Endometrium (tissue), 2 donors: ENCODE results near the gene DNAH17.

Source experiments
- FAIRE-seq: peaks from 2 replicates; lab custom pipeline; 2012; peaks lifted over from hg19 to GRCh38; lab: Jason Lieb, UNC
- donor health status: control.
- donor health status: control.

Gene DNAH17

GRCh38 chr17:78605886-78606285 is 28.7 kb upstream of the DNAH17 start:
- FAIRE-seq: no peak

GRCh38 chr17:78605429-78605828 is 28.2 kb upstream of the DNAH17 start:
- no peak for FAIRE-seq

- FAIRE-seq: no peak
Measured at GRCh38 chr17:78602246-78602645, 25.1 kb upstream of the DNAH17 start.

- FAIRE-seq: no peak
Measured at GRCh38 chr17:78601577-78602190, 24.5 kb upstream of the DNAH17 start.

GRCh38 chr17:78600181-78600721 is 23.1 kb upstream of the DNAH17 start:
- FAIRE-seq: no peak

- no peak for FAIRE-seq
Measured at GRCh38 chr17:78599419-78599818, 22.2 kb upstream of the DNAH17 start.

GRCh38 chr17:78598013-78598471 is 20.8 kb upstream of the DNAH17 start:
- no peak for FAIRE-seq

GRCh38 chr17:78596871-78597764 is 19.9 kb upstream of the DNAH17 start:
- FAIRE-seq: no peak

GRCh38 chr17:78595135-78595810 is 18.1 kb upstream of the DNAH17 start:
- FAIRE-seq: no peak

GRCh38 chr17:78592991-78593329 is 15.8 kb upstream of the DNAH17 start:
- FAIRE-seq: no peak

GRCh38 chr17:78591263-78591671 is 14.1 kb upstream of the DNAH17 start:
- FAIRE-seq: no peak

GRCh38 chr17:78589885-78590284 is 12.7 kb upstream of the DNAH17 start:
- no peak for FAIRE-seq

GRCh38 chr17:78589031-78589675 is 12.0 kb upstream of the DNAH17 start:
- no peak for FAIRE-seq

GRCh38 chr17:78588258-78589030 is 11.2 kb upstream of the DNAH17 start:
- FAIRE-seq: no peak

GRCh38 chr17:78585006-78585630 is 7.9 kb upstream of the DNAH17 start:
- FAIRE-seq: no peak

- FAIRE-seq: no peak
Measured at GRCh38 chr17:78583091-78583490, 5.9 kb upstream of the DNAH17 start.

GRCh38 chr17:78581304-78581703 is 4.1 kb upstream of the DNAH17 start:
- FAIRE-seq: no peak

GRCh38 chr17:78580277-78580804 is 3.1 kb upstream of the DNAH17 start:
- no peak for FAIRE-seq

- FAIRE-seq: no peak
Measured at GRCh38 chr17:78576389-78577112, 645 bp downstream of the DNAH17 start.

- FAIRE-seq: no peak
Measured at GRCh38 chr17:78575899-78576298, 1.3 kb downstream of the DNAH17 start.
